ENCODE results near the gene APBA1. TPM values are rescaled to one million over a fixed set of nuclear protein-coding genes. Genes with fewer than 3 reads are reported as not detected.

The APBA1 gene
- total RNA-seq, 2 experiments from 2014 or later: 0.47 to 1.4 TPM

DNA sequence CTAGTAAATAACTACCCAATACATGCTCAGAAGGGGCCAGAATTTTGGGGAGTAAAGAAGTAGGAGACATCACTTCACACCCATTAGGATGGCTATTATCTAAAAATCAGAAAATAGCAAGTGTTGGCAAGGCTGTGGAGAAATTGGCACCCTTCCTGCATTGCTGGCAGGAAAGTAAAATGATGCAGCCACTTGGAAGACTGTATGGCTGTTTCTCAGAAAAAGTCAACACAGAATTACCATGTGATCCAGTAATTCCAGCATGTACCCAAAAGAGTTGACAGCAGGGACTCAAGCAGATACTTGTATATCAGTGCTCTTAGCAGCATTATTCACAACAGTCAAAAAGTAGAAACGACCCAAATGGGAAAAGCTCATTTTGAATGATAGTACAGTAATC lies 107.6 kb downstream of the APBA1 start:
- Mint-ChIP-seq H3K9me3 (no peaks in the 10 kb centered on the region), H3K27ac (no peak overlapping the region), H3K27me3 (peaks cover 14% of the 10 kb centered on the region), H3K36me3 (ENCODE audit: low read depth) (no peaks in the 10 kb centered on the region), H3K4me1 (ENCODE audit: low read depth) (no peaks in the 10 kb centered on the region), H3K4me3 (no peak overlapping the region)
- DNase-seq: no peak
- CTCF ChIA-PET: no interaction called here
- Histone ChIP-seq H3K36me3 (ENCODE audit: insufficient read depth, low read length) (no peaks in the 10 kb centered on the region), H3K9me3 (ENCODE audit: control insufficient read depth in 1 of 2, insufficient read depth in 1 of 2, low read length in 2 of 2) (no peaks in the 10 kb centered on the region), H3K27ac (ENCODE audit: low read depth in 1 of 2, low read length in 2 of 2) (no peak overlapping the region), H3K4me3 (ENCODE audit: low read length) (no peak overlapping the region), H3K27me3 (ENCODE audit: control insufficient read depth in 1 of 2, insufficient read depth in 2 of 2, low read length in 2 of 2) (peaks cover 0 to 2% of the 10 kb centered on the region in 2 experiments), H3K4me1 (ENCODE audit: insufficient read depth, low read length) (no peaks in the 10 kb centered on the region)
- TF ChIP-seq, protein P1, sequence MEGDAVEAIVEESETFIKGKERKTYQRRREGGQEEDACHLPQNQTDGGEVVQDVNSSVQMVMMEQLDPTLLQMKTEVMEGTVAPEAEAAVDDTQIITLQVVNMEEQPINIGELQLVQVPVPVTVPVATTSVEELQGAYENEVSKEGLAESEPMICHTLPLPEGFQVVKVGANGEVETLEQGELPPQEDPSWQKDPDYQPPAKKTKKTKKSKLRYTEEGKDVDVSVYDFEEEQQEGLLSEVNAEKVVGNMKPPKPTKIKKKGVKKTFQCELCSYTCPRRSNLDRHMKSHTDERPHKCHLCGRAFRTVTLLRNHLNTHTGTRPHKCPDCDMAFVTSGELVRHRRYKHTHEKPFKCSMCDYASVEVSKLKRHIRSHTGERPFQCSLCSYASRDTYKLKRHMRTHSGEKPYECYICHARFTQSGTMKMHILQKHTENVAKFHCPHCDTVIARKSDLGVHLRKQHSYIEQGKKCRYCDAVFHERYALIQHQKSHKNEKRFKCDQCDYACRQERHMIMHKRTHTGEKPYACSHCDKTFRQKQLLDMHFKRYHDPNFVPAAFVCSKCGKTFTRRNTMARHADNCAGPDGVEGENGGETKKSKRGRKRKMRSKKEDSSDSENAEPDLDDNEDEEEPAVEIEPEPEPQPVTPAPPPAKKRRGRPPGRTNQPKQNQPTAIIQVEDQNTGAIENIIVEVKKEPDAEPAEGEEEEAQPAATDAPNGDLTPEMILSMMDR (IDR thresholded peaks at IDR 0.05): no peak
- POLR2A ChIA-PET: no interaction called here
- intact Hi-C loops (cut with DNase I, micrococcal nuclease): no loop called here
- ATAC-seq (ENCODE audit: poor library complexity): no peak

DNA sequence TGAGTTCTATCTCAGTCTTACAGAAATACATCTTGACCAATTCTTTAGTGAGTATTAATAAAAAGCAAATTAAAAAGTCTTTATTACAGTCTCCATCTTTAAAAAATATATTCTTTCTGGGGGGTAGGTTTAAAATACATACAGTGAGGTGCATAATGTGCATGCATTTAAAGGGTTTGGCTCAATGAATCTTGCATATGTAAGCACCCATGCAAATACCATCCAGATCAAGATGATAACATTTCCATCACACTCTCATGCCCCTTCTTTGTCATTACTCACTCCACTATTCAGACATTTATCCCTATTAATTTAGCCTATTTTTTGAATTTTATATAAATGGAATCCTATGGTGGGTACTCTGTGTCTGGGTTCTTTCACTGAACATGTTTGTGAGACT lies 113.0 kb downstream of the APBA1 start:
- Mint-ChIP-seq H3K27me3 (no peaks in the 10 kb centered on the region), H3K36me3 (ENCODE audit: low read depth) (no peaks in the 10 kb centered on the region), H3K9me3 (no peaks in the 10 kb centered on the region), H3K27ac (no peak overlapping the region), H3K4me3 (no peak overlapping the region), H3K4me1 (ENCODE audit: low read depth) (no peaks in the 10 kb centered on the region)
- peaks cover 0 to 2% of the 10 kb centered on the region in 2 experiments for H3K27me3 ChIP-seq (ENCODE audit: control insufficient read depth in 1 of 2, insufficient read depth in 2 of 2, low read length in 2 of 2)
- H3K4me3 ChIP-seq (ENCODE audit: low read length): no peak overlapping the region
- H3K36me3 ChIP-seq (ENCODE audit: insufficient read depth, low read length): no peaks in the 10 kb centered on the region
- no peaks in the 10 kb centered on the region for H3K9me3 ChIP-seq (ENCODE audit: control insufficient read depth in 1 of 2, insufficient read depth in 1 of 2, low read length in 2 of 2)
- POLR2A ChIA-PET: no interaction called here
- CTCF ChIA-PET: no interaction called here
- TF ChIP-seq, protein P1 (IDR thresholded peaks at IDR 0.05): no peak
- no peak overlapping the region for H3K27ac ChIP-seq (ENCODE audit: low read depth in 1 of 2, low read length in 2 of 2)
- H3K4me1 ChIP-seq (ENCODE audit: insufficient read depth, low read length): no peaks in the 10 kb centered on the region
- ATAC-seq (ENCODE audit: poor library complexity): no peak
- DNase-seq: no peak
- intact Hi-C loops (cut with DNase I, micrococcal nuclease): no loop called here

- Mint-ChIP-seq H3K4me3 (no peak overlapping the region), H3K4me1 (ENCODE audit: low read depth) (no peaks in the 10 kb centered on the region), H3K27ac (no peak overlapping the region), H3K9me3 (no peaks in the 10 kb centered on the region), H3K27me3 (peaks cover 4% of the 10 kb centered on the region), H3K36me3 (ENCODE audit: low read depth) (no peaks in the 10 kb centered on the region)
- TF ChIP-seq, protein P1 (IDR thresholded peaks at IDR 0.05): no peak
- intact Hi-C loops (cut with DNase I, micrococcal nuclease): no loop called here
- CTCF ChIA-PET: no interaction called here
- DNase-seq (no peak), ATAC-seq (ENCODE audit: poor library complexity) (no peak)
- Histone ChIP-seq H3K27ac (ENCODE audit: low read depth in 1 of 2, low read length in 2 of 2) (no peak overlapping the region), H3K4me3 (ENCODE audit: low read length) (no peak overlapping the region), H3K4me1 (ENCODE audit: insufficient read depth, low read length) (no peaks in the 10 kb centered on the region), H3K27me3 (ENCODE audit: control insufficient read depth in 1 of 2, insufficient read depth in 2 of 2, low read length in 2 of 2) (no peaks in the 10 kb centered on the region), H3K36me3 (ENCODE audit: insufficient read depth, low read length) (no peaks in the 10 kb centered on the region), H3K9me3 (ENCODE audit: control insufficient read depth in 1 of 2, insufficient read depth in 1 of 2, low read length in 2 of 2) (no peaks in the 10 kb centered on the region)
- POLR2A ChIA-PET: no interaction called here
Measured at GRCh38 chr9:69556707-69557106, 115.5 kb downstream of the APBA1 start.

All from CD4-positive, alpha-beta T cell (primary cell).